ENCODE measurements around the gene SLC43A2.
A peak's percentile ranks its signal among the peaks of the same experiment; 100 is the strongest.

Gene SLC43A2

GRCh38 chr17:1643293-1643998 lies 14.8 kb upstream of the SLC43A2 start:
- peak; percentile 51 for DNase-seq

DNA sequence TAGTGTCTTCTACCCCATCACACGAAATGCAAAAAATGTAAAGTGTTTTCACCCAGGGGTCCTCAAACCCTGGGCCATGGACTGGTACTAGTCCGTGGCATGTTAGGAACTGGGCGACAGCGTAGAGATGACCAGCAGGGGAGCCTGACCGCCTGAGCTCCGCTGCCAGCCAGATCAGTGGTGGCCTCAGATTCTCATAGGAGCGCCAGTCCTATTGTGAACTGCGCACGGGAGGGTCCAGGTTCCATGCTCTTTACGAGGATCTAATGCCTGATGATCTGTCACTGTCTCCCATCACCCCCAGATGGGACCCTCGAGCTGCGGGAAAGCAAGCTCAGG lies 12.4 kb upstream of the SLC43A2 start:
- no peak for DNase-seq

DNA sequence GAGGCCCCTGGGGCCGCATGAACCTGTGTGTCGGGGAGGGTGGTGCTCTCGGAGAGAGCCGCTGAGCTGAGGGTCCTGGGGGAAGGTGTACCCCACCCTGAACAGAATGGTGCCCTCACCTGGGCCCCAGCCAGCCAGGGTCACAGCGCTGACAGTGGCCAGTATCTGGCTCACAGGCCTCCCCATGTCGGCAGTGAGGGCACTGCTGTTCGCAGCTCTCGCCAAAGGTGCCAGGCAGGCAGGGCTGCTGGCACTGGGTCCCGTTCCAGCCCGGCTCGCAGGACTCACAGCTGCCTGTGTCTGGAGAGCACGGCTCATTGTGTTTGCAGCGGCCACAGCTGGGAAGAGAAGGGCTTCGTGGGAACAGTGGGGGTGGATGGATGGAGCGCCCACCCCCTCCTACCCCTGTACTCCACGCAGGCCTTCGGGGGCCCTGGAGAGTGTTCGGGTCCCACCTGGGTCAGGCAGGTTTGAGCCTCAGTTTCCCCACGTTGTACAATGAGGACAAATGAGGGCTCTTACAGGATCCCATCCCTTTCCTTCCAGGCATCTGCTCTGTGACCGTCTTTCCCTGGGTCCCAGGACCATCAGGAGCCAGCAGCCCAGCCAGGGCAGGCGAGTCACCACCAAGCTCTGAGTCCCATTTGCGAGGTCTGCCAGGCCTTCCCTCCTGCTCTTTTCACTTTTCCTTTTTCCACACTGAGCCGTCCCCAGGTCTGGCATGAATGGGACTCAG lies 11.9 kb upstream of the SLC43A2 start:
- no peak for DNase-seq

DNA sequence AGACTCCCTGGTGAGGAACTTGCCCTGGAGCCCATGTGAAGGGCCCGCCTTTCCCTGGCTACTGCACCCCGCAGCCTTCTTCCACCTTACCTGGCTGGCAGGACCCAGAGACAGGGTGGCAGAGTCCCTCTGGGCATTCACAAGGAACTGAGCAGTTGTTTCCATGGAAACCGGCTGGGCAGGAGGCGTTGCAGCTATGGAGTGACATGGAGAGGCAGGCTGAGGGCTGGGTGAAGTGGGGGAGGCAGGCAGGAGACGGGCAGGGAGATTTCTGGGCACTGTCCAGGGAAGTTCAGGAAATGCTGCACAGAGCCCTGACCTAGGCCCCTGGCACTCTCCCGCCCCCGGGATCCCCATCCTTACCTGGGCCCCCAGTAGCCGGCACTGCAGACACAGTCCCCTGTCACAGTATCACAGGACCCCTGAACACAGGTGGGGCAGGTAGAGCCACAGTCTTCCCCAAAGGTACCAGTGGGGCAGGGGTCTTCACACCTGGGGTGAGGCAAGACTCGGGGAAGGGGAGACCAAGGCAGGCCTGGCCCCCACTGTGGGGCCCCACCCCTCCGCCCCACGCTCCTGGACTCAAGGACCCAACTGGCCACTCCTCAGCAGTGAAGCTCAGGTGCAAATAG lies 11.0 kb upstream of the SLC43A2 start:
- DNase-seq: no peak

DNA sequence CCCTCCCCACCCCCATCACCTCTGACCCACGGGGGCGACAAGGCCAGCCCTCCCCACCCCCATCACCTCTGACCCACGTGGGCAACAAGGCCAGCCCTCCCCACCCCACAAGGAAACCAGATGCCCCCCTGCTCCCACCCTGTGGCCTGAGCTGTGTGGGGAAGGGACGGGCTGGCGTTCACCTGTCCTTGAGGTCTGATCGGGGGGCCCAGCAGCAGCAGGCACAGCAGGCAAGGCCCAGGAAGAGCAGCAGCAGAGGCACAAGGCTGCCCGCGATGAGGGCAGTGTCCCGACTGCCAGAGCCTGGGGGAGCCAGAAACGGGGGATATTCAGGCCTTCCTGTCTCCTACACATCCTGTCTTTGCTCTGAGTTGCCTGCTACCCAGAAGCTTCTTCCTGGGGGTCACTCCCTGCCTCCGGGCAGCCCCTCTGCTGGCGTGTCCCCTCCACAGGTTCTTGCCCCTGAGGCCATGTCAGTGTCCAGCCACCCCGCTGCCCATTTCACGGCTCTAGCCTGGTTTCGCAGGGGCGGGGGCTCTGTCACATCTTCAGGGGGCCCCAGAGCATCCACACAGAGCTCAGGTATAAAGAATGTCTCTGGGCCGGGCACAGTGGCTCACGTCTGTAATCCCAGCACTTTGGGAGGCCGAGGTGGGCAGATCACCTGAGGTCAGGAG lies 10.1 kb upstream of the SLC43A2 start:
- DNase-seq: no peak

- DNase-seq: no peak
These were observed 9.5 kb upstream of the SLC43A2 start for GRCh38 chr17:1638171-1638590.

- no peak for DNase-seq
These were observed 8.2 kb upstream of the SLC43A2 start for GRCh38 chr17:1636732-1637285.

DNA sequence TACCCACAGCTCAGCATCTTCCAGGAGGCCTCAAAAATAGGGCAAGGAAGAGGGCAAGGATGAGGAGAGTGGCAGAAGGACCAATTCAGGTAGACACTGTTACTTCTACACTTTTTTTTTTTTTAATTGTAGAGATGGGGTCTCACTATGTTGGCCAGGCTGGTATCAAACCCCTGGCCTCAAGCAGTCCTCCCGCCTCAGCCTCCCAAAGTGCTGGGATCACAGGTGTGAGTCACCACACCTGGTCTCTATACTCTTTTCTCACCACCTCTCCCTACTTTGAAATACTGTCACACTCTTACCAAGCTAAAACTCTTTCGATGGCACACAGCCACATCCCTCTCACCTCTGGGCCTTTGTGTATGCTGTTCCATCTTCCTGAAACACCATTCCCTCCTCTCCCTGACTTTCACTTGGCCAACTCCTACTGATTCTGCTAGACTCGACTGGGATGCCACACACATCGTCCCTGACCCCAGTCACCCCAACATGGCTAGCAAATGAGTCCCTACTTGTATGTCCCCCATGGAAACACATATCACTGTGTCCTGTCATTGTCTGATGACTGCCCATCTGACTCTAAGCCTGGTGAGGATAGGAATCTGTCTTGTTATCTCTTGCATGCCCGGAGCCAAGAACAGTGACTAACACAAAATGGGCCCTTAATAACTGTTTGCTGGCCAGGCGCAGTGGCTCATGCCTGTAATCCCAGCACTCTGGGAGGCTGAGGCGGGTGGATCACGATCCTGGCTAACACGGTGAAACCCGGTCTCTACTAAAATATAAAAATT lies 7.2 kb upstream of the SLC43A2 start:
- DNase-seq: no peak

GRCh38 chr17:1634841-1635650 lies 6.4 kb upstream of the SLC43A2 start:
- DNase-seq: no peak

DNA sequence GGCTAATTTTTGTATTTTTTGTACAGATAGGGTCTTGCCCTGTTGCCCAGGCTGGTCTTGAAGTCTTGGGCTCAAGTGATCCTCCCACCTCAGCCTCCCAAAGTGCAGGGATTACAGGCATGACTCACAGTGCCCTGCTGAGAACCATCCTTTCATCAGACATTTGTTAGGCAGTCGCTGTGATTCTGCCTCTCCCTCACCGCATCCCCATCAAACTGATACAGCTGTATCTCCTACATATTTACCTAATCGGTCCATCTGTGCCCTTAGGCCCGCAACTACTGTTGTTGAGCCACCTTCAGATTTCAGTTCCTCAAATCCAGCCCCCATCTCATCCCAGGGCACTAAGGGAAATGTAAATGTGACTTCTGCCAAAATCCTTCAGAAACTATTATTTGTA lies 2.0 kb upstream of the SLC43A2 start:
- no peak for DNase-seq

DNA sequence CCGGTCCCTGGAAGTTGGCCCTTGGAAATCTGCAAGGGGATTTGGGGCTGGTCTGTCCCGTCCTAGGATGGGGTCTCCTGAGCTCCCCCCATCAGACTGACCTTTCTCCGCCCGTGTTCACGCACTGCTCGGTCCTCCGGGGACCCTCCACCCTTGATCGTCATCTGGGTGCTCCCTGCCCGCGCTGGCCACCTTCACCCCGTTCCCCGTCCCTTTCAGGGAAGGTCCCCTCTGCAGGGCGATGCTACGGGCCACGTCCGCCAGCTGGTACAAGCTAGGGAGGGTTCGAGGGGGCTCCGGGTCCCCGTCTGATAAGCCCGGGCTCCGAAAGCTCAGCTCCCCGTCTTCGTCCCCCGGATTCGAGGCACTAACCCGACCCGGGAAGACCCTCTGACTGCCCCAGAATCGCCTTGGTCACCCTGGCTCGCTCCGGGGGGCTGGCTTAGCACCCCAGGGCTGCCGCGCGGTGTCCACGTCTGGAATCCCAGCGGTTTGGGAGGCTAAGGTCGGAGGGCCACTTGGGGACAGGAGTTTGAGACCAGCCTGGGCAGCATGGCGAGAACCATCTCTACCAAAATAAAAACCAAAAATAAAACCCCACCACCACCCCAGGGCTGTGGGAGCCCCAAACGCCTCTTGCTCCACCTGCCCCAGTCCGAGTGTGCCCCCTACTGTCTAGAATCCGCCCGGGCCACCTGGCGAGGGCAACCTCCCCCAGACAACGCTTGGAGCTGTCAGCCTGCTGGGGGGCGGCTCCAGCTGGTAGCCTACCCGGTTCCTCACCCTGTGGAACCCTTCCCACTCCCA lies 1.1 kb upstream of the SLC43A2 start:
- peak; percentile 79 for DNase-seq

- peak; percentile 87 for DNase-seq
These were observed 346 bp upstream of the SLC43A2 start for GRCh38 chr17:1628856-1629503.

GRCh38 chr17:1627182-1627981 lies 1.3 kb downstream of the SLC43A2 start:
- no peak for DNase-seq

DNA sequence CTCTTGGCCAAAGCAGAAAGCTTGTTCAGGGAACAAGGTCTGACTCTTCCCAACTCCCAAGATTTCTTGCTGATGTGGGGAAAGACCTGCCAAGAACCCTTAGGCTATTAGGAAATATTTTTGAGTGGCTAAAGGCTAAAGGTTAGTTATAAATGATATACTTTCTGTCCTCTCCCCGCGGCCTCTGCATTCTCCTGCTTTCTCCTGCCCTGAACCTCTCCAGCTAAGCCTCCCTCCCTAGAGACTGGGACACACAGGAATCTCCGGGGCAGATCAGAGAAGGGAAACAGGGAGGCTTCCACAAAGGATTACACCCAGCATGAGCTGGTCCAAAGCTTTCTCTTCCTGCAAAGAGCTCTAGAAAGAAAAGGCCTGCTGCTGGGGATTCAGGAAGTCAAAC lies 2.3 kb downstream of the SLC43A2 start:
- DNase-seq: no peak

- no peak for DNase-seq
These were observed 3.1 kb downstream of the SLC43A2 start for GRCh38 chr17:1625581-1625980.

DNA sequence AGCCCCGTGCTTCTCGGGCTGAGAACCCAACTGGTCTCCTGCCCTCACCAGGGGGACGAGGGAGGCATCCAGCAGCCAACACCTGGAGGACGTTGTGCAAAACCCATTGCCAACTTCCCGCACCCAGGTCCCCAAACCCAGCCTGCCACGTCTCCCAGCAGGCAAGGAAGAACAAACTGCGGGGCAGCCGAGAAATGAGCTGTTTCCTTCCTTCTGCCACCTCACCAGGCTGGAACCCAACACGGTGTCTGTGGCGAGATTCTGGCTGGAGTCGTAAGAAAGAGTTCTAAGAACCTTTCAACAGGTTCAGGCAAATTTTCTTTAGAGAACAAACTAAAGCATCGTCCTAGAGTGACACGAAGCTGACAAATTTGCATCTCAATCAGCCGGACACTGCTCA lies 3.6 kb downstream of the SLC43A2 start:
- DNase-seq: no peak

- DNase-seq: no peak
These were observed 4.0 kb downstream of the SLC43A2 start for GRCh38 chr17:1624650-1625049.

DNA sequence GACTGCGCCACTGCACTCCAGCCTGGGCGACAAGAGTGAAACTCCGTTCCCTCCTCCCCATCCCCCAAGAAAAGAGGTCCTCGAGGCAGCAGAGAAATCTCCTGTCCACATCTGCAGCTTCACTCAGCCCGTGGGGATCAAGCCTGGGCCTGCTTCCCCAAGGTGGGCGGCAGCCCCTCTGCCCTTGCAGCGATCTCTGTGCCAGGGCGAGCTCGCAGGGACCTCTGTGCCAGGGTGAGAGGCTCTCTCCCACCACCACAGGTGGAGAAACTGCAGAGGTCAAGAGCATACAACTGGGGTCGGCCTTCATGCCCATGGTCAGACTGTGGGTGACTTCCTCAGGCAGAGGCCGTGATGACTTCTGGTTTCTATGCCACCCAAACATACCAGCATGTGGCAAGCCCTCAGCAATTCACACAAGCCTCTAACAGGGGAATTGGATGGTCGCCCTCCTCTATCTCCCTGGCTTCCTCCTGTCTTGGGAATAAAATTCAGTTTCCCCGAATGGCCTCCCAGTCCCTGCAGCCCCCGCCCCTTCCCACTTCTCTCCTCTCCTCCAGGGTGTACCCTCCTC lies 5.5 kb downstream of the SLC43A2 start:
- DNase-seq: no peak
